ENCODE results near the gene POLR1B. TPM values are rescaled to one million over a fixed set of nuclear protein-coding genes. Genes with fewer than 3 reads are reported as not detected.

POLR1B gene
- total and polyA plus RNA-seq, 3 donors from 2014 or later, result 26.9 to 59.2 (median 29.8) TPM

DNA sequence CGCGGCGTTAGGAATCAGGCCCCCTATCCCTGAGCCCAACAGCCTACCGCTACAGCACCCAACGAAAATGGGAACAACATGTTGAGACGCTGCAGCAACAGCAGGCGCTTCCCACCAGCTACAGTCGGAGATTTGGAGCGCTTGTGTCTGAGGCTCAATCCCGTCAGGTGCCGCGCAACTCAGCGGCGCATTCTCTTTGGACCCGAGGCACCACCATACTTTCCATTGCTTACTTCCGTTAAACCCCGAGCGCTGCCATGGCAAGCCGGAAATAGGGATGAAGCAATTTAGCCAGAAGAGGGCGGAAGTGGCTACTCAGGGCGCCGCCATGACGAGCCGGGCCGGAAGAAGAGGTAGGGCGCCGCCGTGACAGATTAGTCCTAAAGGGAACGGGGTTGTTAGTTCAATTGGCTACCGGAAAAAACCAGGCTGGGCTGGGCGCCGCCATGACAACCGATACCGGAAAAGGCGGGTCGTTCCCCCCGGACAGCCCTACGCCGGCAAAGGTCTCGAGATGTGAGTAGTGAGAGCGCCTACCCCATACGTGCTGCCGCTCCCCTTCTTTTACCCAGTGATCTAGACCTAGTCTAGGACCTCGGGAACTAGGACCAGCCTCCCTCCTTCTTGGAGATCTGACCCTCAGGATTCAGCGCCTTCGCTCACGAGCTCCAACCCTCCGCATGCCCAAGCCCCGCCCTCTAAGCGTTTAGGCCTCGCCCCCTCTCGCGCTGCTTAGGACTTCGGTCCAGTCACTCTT lies 42.0 kb downstream of the POLR1B start, which contains the start of gene CHCHD5:
Gene CHCHD5 (plus strand): TSS at position 476 of the 757 bp plus-strand sequence. CDS start 39 bp downstream, at position 515.
- DNase-seq, result peak; percentile 98
- H3K27ac ChIP-seq, result peak within 1 kb of the TSS; percentile 95 to 96
- intact Hi-C loops (cut with DNase I; ENCODE audit: low total_unique reads), result no loop called here
- no peaks in the 10 kb centered on the region for H3K36me3 ChIP-seq (ENCODE audit: low read depth, missing control alignments)
- TF ChIP-seq POLR2A (IDR thresholded peaks at IDR 0.05), result no peak
- TF ChIP-seq, protein P1, sequence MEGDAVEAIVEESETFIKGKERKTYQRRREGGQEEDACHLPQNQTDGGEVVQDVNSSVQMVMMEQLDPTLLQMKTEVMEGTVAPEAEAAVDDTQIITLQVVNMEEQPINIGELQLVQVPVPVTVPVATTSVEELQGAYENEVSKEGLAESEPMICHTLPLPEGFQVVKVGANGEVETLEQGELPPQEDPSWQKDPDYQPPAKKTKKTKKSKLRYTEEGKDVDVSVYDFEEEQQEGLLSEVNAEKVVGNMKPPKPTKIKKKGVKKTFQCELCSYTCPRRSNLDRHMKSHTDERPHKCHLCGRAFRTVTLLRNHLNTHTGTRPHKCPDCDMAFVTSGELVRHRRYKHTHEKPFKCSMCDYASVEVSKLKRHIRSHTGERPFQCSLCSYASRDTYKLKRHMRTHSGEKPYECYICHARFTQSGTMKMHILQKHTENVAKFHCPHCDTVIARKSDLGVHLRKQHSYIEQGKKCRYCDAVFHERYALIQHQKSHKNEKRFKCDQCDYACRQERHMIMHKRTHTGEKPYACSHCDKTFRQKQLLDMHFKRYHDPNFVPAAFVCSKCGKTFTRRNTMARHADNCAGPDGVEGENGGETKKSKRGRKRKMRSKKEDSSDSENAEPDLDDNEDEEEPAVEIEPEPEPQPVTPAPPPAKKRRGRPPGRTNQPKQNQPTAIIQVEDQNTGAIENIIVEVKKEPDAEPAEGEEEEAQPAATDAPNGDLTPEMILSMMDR (IDR thresholded peaks at IDR 0.05), result peak in 2 of 3 experiments; percentile 37 to 40
- H3K4me3 ChIP-seq, result peak within 1 kb of the TSS; percentile 69 to 78
- H3K4me1 ChIP-seq, result peaks cover 14% of the 10 kb centered on the region
- H3K9me3 ChIP-seq, result no peaks in the 10 kb centered on the region
- H3K27me3 ChIP-seq, result no peaks in the 10 kb centered on the region
- WGBS, 2 donors, result 0 to 1% methylated on average over 23 to 54 of the region's 54 CpGs

DNA sequence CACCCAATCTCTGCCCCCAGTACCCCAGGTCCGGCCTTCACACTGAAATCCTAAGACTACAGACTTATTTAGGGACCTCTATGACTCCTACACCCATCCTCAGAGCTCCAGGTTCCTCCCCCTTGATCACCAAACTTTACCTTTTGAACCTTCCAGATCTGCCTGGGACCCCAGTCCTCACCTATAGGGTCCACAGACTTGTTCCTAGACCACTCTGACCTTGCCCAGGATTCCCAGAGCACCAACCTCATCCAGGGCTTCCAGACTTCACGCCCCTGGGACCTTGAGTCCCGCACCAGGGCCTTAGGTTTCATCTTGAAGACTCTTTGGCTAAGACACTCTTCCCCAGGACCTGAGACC lies 42.6 kb downstream of the POLR1B start:
- no peak for DNase-seq
- intact Hi-C loops (cut with DNase I; ENCODE audit: low total_unique reads), result no loop called here
- WGBS, 2 donors, result 41 to 56% methylated on average over 3 of the region's 3 CpGs

DNA sequence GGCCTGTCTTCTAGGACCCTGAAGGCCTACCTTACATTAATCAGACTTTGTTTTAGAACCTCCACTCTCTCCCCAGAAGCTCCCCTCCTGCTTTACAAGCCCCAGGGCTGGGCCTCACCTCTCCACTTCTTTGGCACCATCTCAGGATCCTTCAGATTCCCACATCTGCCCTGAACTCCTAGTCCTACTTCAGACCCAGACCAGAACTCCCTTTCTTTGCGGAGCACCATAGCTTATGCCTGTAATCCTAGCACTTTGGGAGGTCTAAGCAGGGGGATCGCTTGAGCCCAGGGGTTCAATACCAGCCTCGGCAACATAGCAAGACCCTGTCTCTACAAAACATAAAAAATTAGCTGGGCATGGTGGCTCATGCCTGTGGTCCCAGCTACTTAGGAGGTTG lies 43.1 kb downstream of the POLR1B start:
- intact Hi-C loops (cut with DNase I; ENCODE audit: low total_unique reads), result no loop called here
- TF ChIP-seq POLR2A (IDR thresholded peaks at IDR 0.05), result no peak
- TF ChIP-seq, protein P1 (IDR thresholded peaks at IDR 0.05), result no peak
- WGBS, 2 donors, result 78 to 91% methylated on average over 3 of the region's 3 CpGs
- H3K9me3 ChIP-seq, result no peaks in the 10 kb centered on the region
- no peaks in the 10 kb centered on the region for H3K27me3 ChIP-seq
- peak overlapping the region; percentile 95 to 96 for H3K27ac ChIP-seq
- peak overlapping the region in 1 of 2 donors; percentile 78 for H3K4me3 ChIP-seq
- no peaks in the 10 kb centered on the region for H3K36me3 ChIP-seq (ENCODE audit: low read depth, missing control alignments)
- no peak for DNase-seq
- H3K4me1 ChIP-seq, result peaks cover 14% of the 10 kb centered on the region

More for the DNA sequence above, 42.6 kb downstream of the POLR1B start:
- peak overlapping the region; percentile 95 to 96 for H3K27ac ChIP-seq
- H3K36me3 ChIP-seq (ENCODE audit: low read depth, missing control alignments), result no peaks in the 10 kb centered on the region
- TF ChIP-seq POLR2A (IDR thresholded peaks at IDR 0.05), result no peak
- TF ChIP-seq, protein P1 (IDR thresholded peaks at IDR 0.05), result no peak
- no peaks in the 10 kb centered on the region for H3K9me3 ChIP-seq
- peaks cover 14% of the 10 kb centered on the region for H3K4me1 ChIP-seq
- no peaks in the 10 kb centered on the region for H3K27me3 ChIP-seq
- peak overlapping the region; percentile 69 to 78 for H3K4me3 ChIP-seq

DNA sequence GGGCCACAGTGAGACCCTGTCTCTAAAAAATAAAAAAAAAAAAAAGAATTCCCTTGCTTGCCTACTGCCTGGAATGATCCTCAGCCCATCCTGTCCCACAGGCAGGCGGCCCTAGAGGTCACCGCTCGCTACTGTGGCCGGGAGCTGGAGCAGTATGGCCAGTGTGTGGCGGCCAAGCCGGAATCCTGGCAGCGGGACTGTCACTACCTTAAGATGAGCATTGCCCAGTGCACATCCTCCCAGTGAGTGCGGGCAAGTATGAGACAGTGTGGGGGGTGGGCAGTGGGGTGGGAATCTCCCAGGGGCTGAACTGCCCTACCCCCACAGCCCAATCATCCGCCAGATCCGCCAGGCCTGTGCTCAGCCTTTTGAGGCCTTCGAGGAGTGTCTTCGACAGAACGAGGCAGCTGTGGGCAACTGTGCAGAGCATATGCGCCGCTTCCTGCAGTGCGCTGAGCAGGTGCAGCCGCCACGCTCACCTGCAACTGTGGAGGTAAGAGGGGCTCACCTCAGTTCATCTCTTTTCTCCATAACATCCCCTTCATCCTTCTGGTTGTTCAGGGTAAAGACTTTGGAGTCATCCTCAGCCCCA lies 43.7 kb downstream of the POLR1B start:
- Histone ChIP-seq H3K4me1 (peaks cover 14% of the 10 kb centered on the region), H3K4me3 (no peak overlapping the region), H3K27me3 (no peaks in the 10 kb centered on the region), H3K36me3 (ENCODE audit: low read depth, missing control alignments) (no peaks in the 10 kb centered on the region), H3K27ac (no peak overlapping the region), H3K9me3 (no peaks in the 10 kb centered on the region)
- TF ChIP-seq POLR2A (IDR thresholded peaks at IDR 0.05), result no peak
- TF ChIP-seq, protein P1 (IDR thresholded peaks at IDR 0.05), result no peak
- 95 to 100% methylated on average over 9 to 18 of the region's 18 CpGs for WGBS, 2 donors
- intact Hi-C loops (cut with DNase I; ENCODE audit: low total_unique reads), result no loop called here
- no peak for DNase-seq

All from testis (tissue), 3 donors.